Dedifferentiated amniotic fluid mesenchymal stem cell (primary cell): Measurements from ENCODE around the gene CRY1.
A peak's percentile ranks its signal among the peaks of the same experiment; 100 is the strongest.

Experiments
- DNase-seq: peaks from one replicate; pipeline ENCODE4 v3.0.0-alpha.2; 2016; ENCODE audit errors: extremely low spot score

The CRY1 gene

GRCh38 chr12:107093417-107094182, at the start of gene CRY1:
CRY1 (minus strand) TSS chr12:107093549; CDS start chr12:107092961, 588 bp downstream.
- peak; percentile 93 for DNase-seq

- no peak for DNase-seq
These were observed 46.4 kb upstream of the CRY1 start for GRCh38 chr12:107139787-107140186.

- DNase-seq: no peak
These were observed 45.6 kb upstream of the CRY1 start for GRCh38 chr12:107138990-107139389.

DNA sequence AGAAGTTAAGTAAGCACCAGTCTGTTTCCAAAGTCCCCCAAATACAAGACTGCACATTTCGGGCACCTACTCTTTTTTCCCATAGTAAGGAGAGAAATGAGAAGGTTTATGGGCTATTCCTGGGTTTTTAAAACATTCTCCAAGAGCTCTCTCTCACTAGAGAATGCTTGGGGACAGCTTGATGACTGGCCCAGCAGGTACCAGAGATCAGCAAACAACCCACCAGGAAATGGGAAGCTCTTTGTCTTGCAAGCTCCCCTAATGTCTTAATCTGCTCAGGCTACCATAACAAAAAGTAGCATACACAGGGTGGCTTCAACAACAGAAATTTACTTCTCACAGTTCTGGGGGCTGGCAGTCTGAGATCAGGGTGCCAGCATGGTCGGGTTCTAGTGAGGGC, 41.8 kb upstream of the CRY1 start:
- DNase-seq: no peak

GRCh38 chr12:107134558-107134957, 41.2 kb upstream of the CRY1 start:
- no peak for DNase-seq

- DNase-seq: no peak
These were observed 40.1 kb upstream of the CRY1 start for GRCh38 chr12:107133462-107133861.

- peak; percentile 69 for DNase-seq
These were observed 38.7 kb upstream of the CRY1 start for GRCh38 chr12:107131832-107132616.

GRCh38 chr12:107130830-107131611, 37.7 kb upstream of the CRY1 start:
- no peak for DNase-seq

DNA sequence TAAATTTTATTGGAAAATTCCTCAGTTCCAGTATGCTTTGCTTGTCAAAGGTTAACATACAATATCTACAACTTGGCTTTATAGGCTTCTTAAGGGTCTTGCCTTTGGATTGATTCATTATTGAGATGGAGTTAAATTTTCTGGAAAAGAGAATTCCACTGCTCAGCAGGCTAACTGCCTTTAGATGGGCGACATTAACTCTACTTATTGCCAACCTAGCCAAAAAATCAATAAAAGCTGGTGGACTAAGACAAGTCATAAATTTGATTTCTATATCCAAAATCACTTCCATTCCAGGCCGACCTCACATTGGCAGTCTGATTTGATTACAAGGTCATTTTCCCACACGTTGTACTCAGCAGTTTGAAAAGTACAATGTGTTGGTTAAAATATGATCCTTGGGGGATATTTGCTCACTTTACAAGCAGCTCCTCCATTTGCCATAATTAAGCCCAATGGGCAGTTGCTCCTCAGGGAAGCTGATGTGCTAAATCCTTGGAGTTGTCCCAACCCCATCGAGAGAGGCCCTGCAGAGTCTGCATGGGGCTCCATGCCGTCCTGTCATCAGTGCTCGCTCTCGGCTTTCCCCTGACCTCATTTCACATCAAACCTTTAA, 36.1 kb upstream of the CRY1 start:
- DNase-seq: no peak

- no peak for DNase-seq
These were observed 34.4 kb upstream of the CRY1 start for GRCh38 chr12:107127482-107128430.

- no peak for DNase-seq
These were observed 33.6 kb upstream of the CRY1 start for GRCh38 chr12:107126796-107127481.

GRCh38 chr12:107125833-107126232, 32.5 kb upstream of the CRY1 start:
- DNase-seq: no peak

DNA sequence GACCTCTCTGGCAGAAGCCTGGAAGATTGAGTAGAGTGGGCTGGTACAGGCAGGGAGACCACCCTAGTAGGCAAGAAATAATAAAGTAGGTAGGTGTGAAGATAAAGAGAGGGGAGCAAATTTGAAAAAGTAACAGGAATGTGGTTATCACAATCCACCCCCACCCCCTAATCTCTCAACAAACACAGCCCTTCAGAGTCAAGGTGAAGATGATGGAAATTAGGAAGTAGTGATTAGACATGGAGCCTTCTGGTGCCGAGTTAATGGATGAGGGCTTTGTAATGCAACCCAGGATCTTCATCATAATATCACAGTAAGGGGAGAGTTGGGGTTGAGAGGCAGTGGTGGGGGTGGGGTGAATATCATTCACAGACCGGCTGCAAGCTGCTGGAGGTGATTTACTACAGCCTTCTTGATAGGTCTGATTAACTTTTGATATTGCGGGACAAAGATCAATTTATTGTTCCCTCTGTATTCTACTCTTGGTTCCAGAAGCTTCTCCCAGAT, 29.2 kb upstream of the CRY1 start:
- no peak for DNase-seq

- DNase-seq: no peak
These were observed 25.7 kb upstream of the CRY1 start for GRCh38 chr12:107119091-107119490.

GRCh38 chr12:107118624-107119023, 25.3 kb upstream of the CRY1 start:
- DNase-seq: no peak

- no peak for DNase-seq
These were observed 21.8 kb upstream of the CRY1 start for GRCh38 chr12:107115119-107115518.

- DNase-seq: no peak
These were observed 18.0 kb upstream of the CRY1 start for GRCh38 chr12:107111314-107111713.

GRCh38 chr12:107109726-107110719, 16.7 kb upstream of the CRY1 start:
- no peak for DNase-seq
